ENCODE measurements around the gene OR9I1.

- TF ChIP-seq CTCF (IDR thresholded peaks at IDR 0.05) (no peak), POLR2AphosphoS5 (IDR thresholded peaks at IDR 0.05) (no peak), EP300 (IDR thresholded peaks at IDR 0.05) (no peak), POLR2A (IDR thresholded peaks at IDR 0.05; ENCODE audit: low read depth) (no peak)
These were observed 56.7 kb downstream of the OR9I1 start for GRCh38 chr11:58068655-58069054.
